Vagina (tissue), 2 donors: ENCODE measurements around the gene OR2A42.
"Not testable (repeated sequence)": the region's sequence is repeated elsewhere in the genome, so short reads cannot be mapped to it uniquely, and the experiment has no call there.

Source experiments
- POLR2A ChIP-seq, 2 donors: fragments of 450-650 bp; IDR thresholded peaks; one replicate each; pipeline ENCODE4 v1.6.1; 2017; ENCODE audit warnings: antibody characterized with exemption in 2 of 2, mild to moderate bottlenecking in 2 of 2, moderate library complexity in 2 of 2
- POLR2AphosphoS5 ChIP-seq, 2 donors: sonication (generic); formaldehyde crosslinking; IDR thresholded peaks; one replicate each; pipeline ENCODE4 v1.9.0; 2017; ENCODE audit warnings: antibody characterized with exemption in 2 of 2, mild to moderate bottlenecking in 2 of 2, low read depth in 1 of 2; ENCODE audit not compliant: insufficient read depth in 1 of 2
- TF ChIP-seq, protein P1 (sequence below), 3 experiments: fragments of 450-650 bp in 2 of 3; fragments of 200-600 bp in 1 of 3; sonication (generic) in 1 of 3; IDR thresholded peaks; one replicate each; pipeline ENCODE4 v1.5.1; 2017 to 2019; ENCODE audit warnings: antibody characterized with exemption in 3 of 3, mild to moderate bottlenecking in 2 of 3, moderate library complexity in 2 of 3

- TF ChIP-seq, protein P1, sequence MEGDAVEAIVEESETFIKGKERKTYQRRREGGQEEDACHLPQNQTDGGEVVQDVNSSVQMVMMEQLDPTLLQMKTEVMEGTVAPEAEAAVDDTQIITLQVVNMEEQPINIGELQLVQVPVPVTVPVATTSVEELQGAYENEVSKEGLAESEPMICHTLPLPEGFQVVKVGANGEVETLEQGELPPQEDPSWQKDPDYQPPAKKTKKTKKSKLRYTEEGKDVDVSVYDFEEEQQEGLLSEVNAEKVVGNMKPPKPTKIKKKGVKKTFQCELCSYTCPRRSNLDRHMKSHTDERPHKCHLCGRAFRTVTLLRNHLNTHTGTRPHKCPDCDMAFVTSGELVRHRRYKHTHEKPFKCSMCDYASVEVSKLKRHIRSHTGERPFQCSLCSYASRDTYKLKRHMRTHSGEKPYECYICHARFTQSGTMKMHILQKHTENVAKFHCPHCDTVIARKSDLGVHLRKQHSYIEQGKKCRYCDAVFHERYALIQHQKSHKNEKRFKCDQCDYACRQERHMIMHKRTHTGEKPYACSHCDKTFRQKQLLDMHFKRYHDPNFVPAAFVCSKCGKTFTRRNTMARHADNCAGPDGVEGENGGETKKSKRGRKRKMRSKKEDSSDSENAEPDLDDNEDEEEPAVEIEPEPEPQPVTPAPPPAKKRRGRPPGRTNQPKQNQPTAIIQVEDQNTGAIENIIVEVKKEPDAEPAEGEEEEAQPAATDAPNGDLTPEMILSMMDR (IDR thresholded peaks at IDR 0.05): not testable (repeated sequence)
- not testable (repeated sequence) for TF ChIP-seq POLR2AphosphoS5 (IDR thresholded peaks at IDR 0.05; ENCODE audit: insufficient read depth in 1 of 2, low read depth in 1 of 2); POLR2A (IDR thresholded peaks at IDR 0.05)
Observed at GRCh38 chr7:144239365-144239764, at the start of gene OR2A42.
